T-helper 1 cell (primary cell): ENCODE measurements around the gene KIF26B.
"Not testable (repeated sequence)": the region's sequence is repeated elsewhere in the genome, so short reads cannot be mapped to it uniquely, and the experiment has no call there.

Source experiments
- DNase-seq, 5 donors: peaks; one replicate each; pipeline ENCODE4 v3.0.0-alpha.2; 2012 to 2020

Gene KIF26B

DNA sequence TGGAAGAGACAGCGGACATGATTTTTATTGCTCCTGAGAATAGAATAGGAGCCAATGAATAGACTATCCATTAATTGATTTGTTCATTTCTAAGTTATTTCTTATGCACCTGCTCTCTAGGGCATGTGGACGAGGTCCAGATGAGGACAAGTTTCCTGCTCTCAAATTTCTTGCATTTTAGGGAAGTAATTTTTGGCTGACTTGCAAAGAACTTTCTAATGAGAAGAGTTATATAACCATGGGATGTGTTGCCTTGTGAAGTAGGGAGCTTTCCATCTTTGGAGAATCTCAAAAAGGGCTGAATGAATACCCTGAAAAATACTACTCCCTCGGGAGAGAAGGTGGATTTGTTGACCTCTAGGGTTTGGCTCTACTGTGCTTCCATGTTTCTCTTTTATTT, 243.0 kb downstream of the KIF26B start:
- DNase-seq, result no peak

- DNase-seq, result no peak
Measured at GRCh38 chr1:245398180-245398579, 243.4 kb downstream of the KIF26B start.

DNA sequence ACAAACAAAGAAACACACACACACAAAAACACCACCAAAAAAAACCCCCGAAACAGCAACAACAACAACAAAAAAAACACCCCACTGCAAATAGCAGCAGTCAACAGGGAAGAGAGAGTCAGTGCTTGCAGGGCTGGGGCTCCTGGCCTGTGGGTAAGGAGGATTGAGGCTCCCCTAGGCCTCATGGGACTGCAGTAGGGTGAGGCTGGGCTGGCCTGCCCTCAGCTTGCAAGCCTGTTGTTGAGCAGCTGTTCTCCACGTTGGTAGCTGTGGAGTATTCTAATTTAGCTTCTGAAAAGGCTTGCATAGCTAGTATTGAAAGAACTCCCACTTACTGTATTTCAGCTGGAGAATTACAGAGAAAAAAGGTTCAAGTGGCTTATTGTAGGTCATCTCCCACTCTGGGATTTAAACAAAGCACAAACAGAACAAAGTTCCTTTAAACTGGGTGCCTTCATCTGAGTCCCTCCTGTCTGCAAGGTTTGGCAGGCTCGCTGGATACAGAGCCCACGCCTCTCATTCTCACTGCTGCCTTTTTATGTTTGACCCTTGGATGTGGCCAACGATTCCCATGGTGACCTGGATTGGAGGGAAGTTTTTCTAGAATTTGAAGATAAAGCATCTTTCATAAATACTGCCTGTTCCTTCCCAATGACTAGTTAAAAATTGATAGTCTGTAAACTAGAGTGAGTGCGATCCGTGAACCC, 247.2 kb downstream of the KIF26B start:
- DNase-seq, result no peak

DNA sequence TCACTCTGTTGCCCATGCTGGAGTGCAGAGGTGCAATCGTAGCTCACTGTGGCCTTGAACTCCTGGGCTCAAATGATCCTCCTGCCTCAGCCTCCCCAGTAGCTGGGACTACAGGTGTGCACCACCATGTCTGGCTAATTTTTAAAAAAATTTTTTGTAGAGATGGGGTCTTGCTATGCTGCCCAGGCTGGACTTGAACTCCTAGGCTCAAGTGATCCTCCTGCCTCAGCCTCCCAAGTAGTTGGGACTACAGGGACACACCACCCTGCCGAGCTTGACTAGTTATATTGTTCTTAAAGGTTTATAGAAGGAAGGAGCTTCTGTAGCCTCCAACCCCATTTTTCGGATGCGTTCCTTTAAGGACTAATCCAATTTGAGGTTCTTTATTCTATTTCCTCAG, 248.2 kb downstream of the KIF26B start:
- not testable (repeated sequence) for DNase-seq

DNA sequence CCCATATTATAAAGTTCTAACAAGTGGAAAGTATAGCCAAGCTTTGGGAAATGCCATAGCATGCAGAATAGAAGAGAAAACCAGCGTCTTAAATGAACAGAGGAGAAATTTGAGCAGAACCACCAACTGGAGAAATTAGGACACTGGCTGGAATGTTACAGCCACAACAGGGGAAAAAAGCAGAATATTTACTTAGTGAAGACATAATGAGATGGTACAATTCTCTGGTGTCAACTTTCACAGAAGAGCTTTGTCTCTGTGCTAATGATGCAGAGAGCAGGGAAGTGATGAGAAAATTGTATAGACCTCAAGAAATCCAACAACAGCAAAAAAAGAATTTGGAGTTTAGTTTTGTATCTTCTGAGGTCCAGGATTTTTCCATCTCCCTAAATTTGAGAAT, 249.7 kb downstream of the KIF26B start:
- DNase-seq, result no peak

DNA sequence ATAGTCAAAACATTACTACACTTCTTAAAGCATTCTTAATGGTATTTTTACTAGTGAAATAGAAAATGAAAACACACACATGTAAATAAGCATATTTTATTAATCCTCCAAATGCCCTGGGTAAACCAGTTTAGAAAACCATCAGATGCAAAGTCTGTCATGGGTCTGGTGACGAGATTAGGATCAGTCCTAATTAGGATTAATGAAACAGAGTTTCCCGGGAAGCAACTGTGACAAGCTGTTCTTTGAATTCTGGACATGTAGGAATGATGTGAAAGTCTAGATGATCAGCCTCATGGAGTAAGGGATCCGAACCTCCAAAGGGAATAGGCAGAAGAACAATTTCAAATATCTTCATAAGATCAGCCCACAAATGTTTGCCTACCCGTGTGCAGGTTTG, 250.2 kb downstream of the KIF26B start:
- no peak for DNase-seq

DNA sequence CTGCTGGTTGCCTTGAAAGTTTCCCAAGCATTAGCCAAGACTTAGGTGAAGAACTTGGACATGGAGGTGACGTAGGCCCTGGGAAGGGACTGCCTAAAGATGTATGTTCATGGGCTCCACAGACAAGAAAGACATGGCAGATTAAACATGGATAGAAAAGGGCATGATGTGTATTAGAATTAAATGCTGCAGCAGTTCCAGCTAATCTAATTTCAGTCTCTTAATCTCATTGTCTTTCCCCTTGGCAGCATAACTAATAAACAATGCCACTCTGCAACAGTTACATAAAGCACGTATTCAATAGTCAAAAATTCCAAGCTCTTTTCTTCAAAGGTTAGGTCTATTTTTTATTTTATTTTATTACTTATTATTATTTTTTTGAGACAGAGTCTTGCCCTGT, 251.6 kb downstream of the KIF26B start:
- no peak for DNase-seq

- DNase-seq, result no peak
Measured at GRCh38 chr1:245407983-245408382, 253.2 kb downstream of the KIF26B start.

- DNase-seq, result no peak
Measured at GRCh38 chr1:245409341-245410195, 254.8 kb downstream of the KIF26B start.

DNA sequence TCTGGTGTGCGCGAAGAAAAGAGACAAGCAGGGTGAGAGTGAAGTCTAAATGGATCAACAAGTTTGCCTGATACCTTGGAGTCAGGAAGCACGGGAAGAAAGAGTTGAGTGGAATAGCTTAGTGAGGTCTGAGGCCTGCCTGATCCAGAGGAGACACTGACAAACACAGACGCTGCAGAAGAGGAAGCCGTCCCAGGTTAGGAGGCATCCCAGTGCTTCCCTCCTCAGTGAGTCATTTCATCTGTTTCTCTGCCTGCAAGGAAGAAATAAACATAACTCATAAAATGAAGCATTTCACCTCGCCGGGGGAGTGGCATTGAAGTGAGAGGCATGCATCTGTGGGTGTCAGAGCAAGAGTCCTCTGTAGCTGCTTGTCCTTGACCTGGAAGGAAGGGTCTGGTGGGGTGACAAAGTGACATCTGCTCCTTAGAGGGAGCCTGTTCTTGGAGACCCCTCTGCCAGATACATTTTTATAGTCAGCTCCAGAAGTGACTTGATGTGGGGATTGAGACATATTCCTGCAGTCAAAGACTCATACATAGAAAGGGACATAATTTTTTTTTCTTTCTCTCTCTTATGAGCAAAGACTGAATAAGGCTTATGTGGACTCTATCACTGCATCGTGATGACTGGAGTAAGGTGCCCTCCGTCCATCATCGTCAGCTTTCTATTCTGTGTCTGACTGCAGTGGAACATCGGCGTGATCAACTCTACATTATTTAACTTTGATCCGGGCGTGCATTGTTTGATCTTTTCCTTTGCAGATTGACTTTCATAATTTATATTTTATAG, 256.7 kb downstream of the KIF26B start:
- no peak for DNase-seq

GRCh38 chr1:245412306-245412705, 257.5 kb downstream of the KIF26B start:
- DNase-seq, result no peak

GRCh38 chr1:245416781-245417180, 262.0 kb downstream of the KIF26B start:
- no peak for DNase-seq

GRCh38 chr1:245418077-245418476, 263.3 kb downstream of the KIF26B start:
- no peak for DNase-seq

DNA sequence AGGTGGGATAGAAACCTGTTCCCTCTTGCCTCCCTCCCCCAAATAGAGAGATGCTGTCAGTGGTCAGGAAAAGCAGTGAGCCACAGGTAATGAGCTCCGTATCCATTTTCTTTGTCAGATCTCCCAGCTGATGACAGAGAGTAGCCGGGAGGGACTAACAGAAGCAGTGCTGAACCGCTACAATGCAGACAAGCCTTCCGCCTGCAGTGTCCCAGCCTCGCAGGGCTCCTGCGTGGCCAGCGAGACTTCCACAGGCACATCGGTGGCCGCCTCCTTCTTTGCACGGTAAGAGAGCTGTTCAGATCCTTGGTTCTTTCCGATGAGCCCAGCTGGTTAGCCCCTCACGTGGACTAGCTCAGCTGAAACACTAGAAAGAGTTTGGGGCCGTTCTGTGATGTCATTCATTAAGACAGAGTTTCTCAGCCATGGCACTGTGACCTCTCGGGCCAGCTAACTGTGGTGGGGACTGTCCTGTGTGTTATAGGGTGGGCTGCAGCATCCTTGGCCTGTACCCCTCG, 264.7 kb downstream of the KIF26B start:
- no peak for DNase-seq

GRCh38 chr1:245419989-245420388, 265.2 kb downstream of the KIF26B start:
- DNase-seq, result no peak

GRCh38 chr1:245420926-245421325, 266.1 kb downstream of the KIF26B start:
- DNase-seq, result no peak

GRCh38 chr1:245428681-245429080, 273.9 kb downstream of the KIF26B start:
- DNase-seq, result no peak

DNA sequence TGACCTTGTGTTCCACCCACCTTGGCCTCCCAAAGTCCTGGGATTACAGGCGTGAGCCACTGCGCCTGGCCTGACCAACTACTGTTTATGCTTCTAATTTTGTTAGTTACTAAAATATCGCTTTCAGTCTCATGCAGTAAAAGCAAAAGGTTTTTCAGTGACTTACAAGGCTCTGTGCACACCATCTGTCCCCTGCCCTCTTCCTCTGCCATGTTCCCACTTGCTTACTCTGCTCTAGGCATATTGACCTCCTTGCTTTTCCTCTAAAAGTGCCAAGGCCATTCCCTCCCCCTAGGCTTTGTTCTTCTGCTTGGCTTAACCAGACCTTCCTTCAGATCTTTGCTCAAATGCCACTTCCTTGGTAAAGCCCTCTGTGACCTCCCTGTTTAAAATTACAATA, 276.9 kb downstream of the KIF26B start:
- DNase-seq, result no peak

GRCh38 chr1:245432228-245432875, 277.6 kb downstream of the KIF26B start:
- no peak for DNase-seq

- no peak for DNase-seq
Measured at GRCh38 chr1:245433561-245433960, 278.8 kb downstream of the KIF26B start.

GRCh38 chr1:245434280-245434679, 279.5 kb downstream of the KIF26B start:
- no peak for DNase-seq

DNA sequence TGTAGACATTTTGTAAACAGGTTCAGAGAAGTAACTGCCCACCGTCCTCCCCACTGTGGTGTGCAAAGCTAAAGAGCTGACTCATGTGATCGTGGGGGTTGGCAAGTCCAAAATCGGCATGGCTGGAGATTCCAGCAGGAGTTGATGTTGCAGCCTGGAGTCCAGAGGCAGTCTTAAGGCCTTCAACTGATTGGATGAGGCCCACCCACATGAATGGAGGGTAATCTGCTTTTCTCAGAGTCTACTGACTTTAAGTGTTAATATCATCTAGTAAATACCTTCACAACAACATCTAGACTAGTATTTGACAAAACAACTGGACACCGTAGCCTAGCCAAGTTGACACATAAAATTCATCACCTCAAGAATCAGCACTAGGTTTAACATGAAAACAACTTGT, 281.6 kb downstream of the KIF26B start:
- DNase-seq, result no peak
